ENCODE measurements around the gene IQGAP3. TPM values are rescaled to one million over a fixed set of nuclear protein-coding genes. Genes with fewer than 3 reads are reported as not detected.

Gene IQGAP3
- total RNA-seq, 2 donors from 2014 or later: 28.6 to 36.9 TPM

- no peaks in the 10 kb centered on the region for H3K27me3 ChIP-seq (ENCODE audit: control insufficient read depth, insufficient read depth, low read length, poor library complexity, severe bottlenecking)
- H3K9ac ChIP-seq (ENCODE audit: extremely low read depth, low read length, poor library complexity, severe bottlenecking): no peak overlapping the region
- no peak for DNase-seq
- no peak overlapping the region for H3K4me3 Mint-ChIP-seq
- no peaks in the 10 kb centered on the region for H3K36me3 Mint-ChIP-seq (ENCODE audit: low read depth)
- H3K9me3 ChIP-seq (ENCODE audit: control insufficient read depth, low read length): no peaks in the 10 kb centered on the region
- no peak overlapping the region for H3K27ac ChIP-seq (ENCODE audit: low read depth, low read length)
- 85 to 96% methylated on average over 3 of the region's 3 CpGs for WGBS, 2 experiments (ENCODE audit: insufficient coverage in 1 of 2, insufficient read length in 1 of 2)
- H3K4me1 ChIP-seq (ENCODE audit: control insufficient read depth, insufficient read depth, low read length): no peaks in the 10 kb centered on the region
- H3K27me3 Mint-ChIP-seq (ENCODE audit: insufficient read depth): peaks cover 7% of the 10 kb centered on the region
- no peak overlapping the region for H3K27ac Mint-ChIP-seq
- H3K4me1 Mint-ChIP-seq: peaks cover 10% of the 10 kb centered on the region
- no peak for TF ChIP-seq CTCF (conservative IDR thresholded peaks at IDR 0.05)
- no peaks in the 10 kb centered on the region for H3K36me3 ChIP-seq (ENCODE audit: control insufficient read depth, insufficient read depth, low read length)
- H3K4me3 ChIP-seq (ENCODE audit: low read length): no peak overlapping the region
- no peaks in the 10 kb centered on the region for H3K9me3 Mint-ChIP-seq
These were observed 14.6 kb upstream of the IQGAP3 start for GRCh38 chr1:156586892-156587477.

DNA sequence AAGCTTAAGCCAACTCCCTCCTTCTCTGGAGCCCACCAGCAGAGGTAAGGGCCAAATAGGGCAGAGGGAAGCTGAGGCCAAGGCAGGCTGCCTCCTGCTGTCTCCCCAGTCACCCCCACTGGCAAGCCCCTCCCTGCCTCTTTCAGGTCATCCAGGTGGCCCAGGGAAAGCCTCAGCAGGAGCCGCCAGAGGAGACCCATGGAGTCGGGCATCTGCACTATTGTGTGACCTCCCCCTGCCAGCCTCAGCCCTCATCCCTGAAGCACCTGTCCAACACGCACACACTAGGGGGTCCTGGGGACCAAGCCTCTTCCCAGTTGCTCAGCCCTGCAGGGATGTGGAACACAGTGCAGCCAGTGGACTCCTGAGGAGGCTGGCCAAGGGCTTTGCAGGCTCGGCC, 14.0 kb upstream of the IQGAP3 start:
- H3K4me1 ChIP-seq (ENCODE audit: control insufficient read depth, insufficient read depth, low read length): no peaks in the 10 kb centered on the region
- no peak overlapping the region for H3K4me3 Mint-ChIP-seq
- no peaks in the 10 kb centered on the region for H3K27me3 ChIP-seq (ENCODE audit: control insufficient read depth, insufficient read depth, low read length, poor library complexity, severe bottlenecking)
- no peaks in the 10 kb centered on the region for H3K36me3 Mint-ChIP-seq (ENCODE audit: low read depth)
- no peaks in the 10 kb centered on the region for H3K9me3 ChIP-seq (ENCODE audit: control insufficient read depth, low read length)
- no peaks in the 10 kb centered on the region for H3K36me3 ChIP-seq (ENCODE audit: control insufficient read depth, insufficient read depth, low read length)
- peaks cover 10% of the 10 kb centered on the region for H3K4me1 Mint-ChIP-seq
- 71 to 83% methylated on average over 2 to 4 of the region's 4 CpGs for WGBS, 2 experiments (ENCODE audit: insufficient coverage in 1 of 2, insufficient read length in 1 of 2)
- DNase-seq: no peak
- peaks cover 7% of the 10 kb centered on the region for H3K27me3 Mint-ChIP-seq (ENCODE audit: insufficient read depth)
- H3K4me3 ChIP-seq (ENCODE audit: low read length): no peak overlapping the region
- no peaks in the 10 kb centered on the region for H3K9me3 Mint-ChIP-seq
- TF ChIP-seq CTCF (conservative IDR thresholded peaks at IDR 0.05): no peak
- H3K27ac ChIP-seq (ENCODE audit: low read depth, low read length): no peak overlapping the region
- H3K27ac Mint-ChIP-seq: no peak overlapping the region
- H3K9ac ChIP-seq (ENCODE audit: extremely low read depth, low read length, poor library complexity, severe bottlenecking): no peak overlapping the region

GRCh38 chr1:156584813-156585212, 12.4 kb upstream of the IQGAP3 start:
- Histone ChIP-seq H3K9me3 (ENCODE audit: control insufficient read depth, low read length) (no peaks in the 10 kb centered on the region), H3K4me3 (ENCODE audit: low read length) (no peak overlapping the region), H3K27ac (ENCODE audit: low read depth, low read length) (no peak overlapping the region), H3K4me1 (ENCODE audit: control insufficient read depth, insufficient read depth, low read length) (no peaks in the 10 kb centered on the region), H3K36me3 (ENCODE audit: control insufficient read depth, insufficient read depth, low read length) (no peaks in the 10 kb centered on the region), H3K9ac (ENCODE audit: extremely low read depth, low read length, poor library complexity, severe bottlenecking) (no peak overlapping the region), H3K27me3 (ENCODE audit: control insufficient read depth, insufficient read depth, low read length, poor library complexity, severe bottlenecking) (no peaks in the 10 kb centered on the region)
- TF ChIP-seq CTCF (conservative IDR thresholded peaks at IDR 0.05): peak; percentile 78
- Mint-ChIP-seq H3K27me3 (ENCODE audit: insufficient read depth) (peaks cover 7% of the 10 kb centered on the region), H3K36me3 (ENCODE audit: low read depth) (no peaks in the 10 kb centered on the region), H3K4me1 (peaks cover 8% of the 10 kb centered on the region), H3K9me3 (no peaks in the 10 kb centered on the region), H3K4me3 (peak overlapping the region; percentile 7), H3K27ac (no peak overlapping the region)
- peak; percentile 88 for DNase-seq
- WGBS, 2 experiments (ENCODE audit: insufficient coverage in 1 of 2, insufficient read length in 1 of 2): 62% methylated on average over 11 of the region's 11 CpGs; no CpG with 5 or more reads in 1 of the 2 experiments

Data from endodermal cell (in vitro differentiated cells).